Measurements from ENCODE around the gene BDH1. TPM values are rescaled to one million over a fixed set of nuclear protein-coding genes. Genes with fewer than 3 reads are reported as not detected.

Gene BDH1
- total RNA-seq, 1 experiment from 2014 or later: 57.6 TPM

DNA sequence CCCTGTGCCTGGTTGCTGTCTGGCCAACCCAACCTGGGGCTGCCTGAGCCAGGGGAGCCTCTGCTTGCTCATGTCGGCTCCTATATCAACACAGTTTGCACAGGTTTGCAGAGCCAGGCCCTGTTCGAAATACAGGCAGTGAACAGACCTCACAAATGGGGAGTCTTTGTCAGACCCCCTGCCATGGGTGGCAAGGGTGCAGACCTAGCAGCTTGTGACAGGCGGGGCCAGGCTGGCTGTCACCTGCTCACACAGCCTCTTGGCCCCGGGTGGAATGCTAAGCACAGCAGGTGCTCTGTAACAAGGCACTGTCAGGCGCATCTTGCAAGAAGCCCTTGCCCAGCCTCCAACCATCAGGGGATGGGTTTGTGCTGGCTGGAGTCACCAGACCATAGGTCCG is 47.3 kb downstream of the BDH1 start:
- Histone ChIP-seq H3K36me3 (ENCODE audit: insufficient read depth, low read length, poor library complexity, severe bottlenecking) (peaks cover 13% of the 10 kb centered on the region), H3K4me3 (ENCODE audit: low read depth, low read length, poor library complexity, severe bottlenecking) (no peak overlapping the region), H3K27ac (ENCODE audit: low read depth, low read length, poor library complexity, severe bottlenecking) (no peak overlapping the region), H3K9me3 (ENCODE audit: low read depth, low read length, poor library complexity, severe bottlenecking) (no peaks in the 10 kb centered on the region), H3K27me3 (replicated peaks; ENCODE audit: insufficient read depth, low read depth, low read length, poor library complexity) (no peaks in the 10 kb centered on the region), H3K4me1 (ENCODE audit: insufficient read depth, low read length, poor library complexity, severe bottlenecking) (peaks cover 18% of the 10 kb centered on the region)
- no peak for TF ChIP-seq EZH2 (IDR thresholded peaks at IDR 0.05; ENCODE audit: borderline replicate concordance, low read depth, low read length, poor library complexity, severe bottlenecking)
- TF ChIP-seq, protein P1, sequence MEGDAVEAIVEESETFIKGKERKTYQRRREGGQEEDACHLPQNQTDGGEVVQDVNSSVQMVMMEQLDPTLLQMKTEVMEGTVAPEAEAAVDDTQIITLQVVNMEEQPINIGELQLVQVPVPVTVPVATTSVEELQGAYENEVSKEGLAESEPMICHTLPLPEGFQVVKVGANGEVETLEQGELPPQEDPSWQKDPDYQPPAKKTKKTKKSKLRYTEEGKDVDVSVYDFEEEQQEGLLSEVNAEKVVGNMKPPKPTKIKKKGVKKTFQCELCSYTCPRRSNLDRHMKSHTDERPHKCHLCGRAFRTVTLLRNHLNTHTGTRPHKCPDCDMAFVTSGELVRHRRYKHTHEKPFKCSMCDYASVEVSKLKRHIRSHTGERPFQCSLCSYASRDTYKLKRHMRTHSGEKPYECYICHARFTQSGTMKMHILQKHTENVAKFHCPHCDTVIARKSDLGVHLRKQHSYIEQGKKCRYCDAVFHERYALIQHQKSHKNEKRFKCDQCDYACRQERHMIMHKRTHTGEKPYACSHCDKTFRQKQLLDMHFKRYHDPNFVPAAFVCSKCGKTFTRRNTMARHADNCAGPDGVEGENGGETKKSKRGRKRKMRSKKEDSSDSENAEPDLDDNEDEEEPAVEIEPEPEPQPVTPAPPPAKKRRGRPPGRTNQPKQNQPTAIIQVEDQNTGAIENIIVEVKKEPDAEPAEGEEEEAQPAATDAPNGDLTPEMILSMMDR (conservative IDR thresholded peaks at IDR 0.05; ENCODE audit: low read depth, low read length): no peak
- no TSS peak for BruUV-seq (replicated peaks)
- intact Hi-C loops (cut with micrococcal nuclease; ENCODE audit: unreplicated experiment): loop anchor here (10.0 kb wide), 1 partner anchor 534 kb away; no protein-coding TSS in a partner anchor
- POLR2A ChIA-PET (ENCODE audit: low non-redundant PET): no interaction called here
- no peak for DNase-seq (ENCODE audit: low spot score)
- CTCF ChIA-PET: no interaction called here

DNA sequence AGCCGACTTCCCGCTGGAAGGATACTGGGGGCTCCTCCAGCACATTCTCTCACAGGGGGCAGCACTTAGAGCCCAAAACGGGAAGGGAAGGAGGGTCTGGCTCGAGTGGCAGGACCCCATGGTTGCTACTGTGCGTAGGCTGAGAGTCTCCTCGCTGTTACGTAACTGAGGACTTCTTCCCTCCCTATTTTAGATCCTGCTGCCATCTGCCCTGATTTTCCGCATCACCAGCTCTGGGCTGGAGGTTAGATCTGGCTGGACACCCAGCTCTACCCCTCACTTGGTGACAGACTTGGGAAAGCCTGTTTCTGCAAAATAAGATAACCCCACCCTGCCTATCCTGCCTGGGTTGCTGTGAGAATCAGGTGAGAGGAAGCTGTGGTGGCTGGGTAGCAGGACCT is 47.7 kb downstream of the BDH1 start:
- peaks cover 9% of the 10 kb centered on the region for H3K36me3 ChIP-seq (ENCODE audit: insufficient read depth, low read length, poor library complexity, severe bottlenecking)
- no peaks in the 10 kb centered on the region for H3K27me3 ChIP-seq (replicated peaks; ENCODE audit: insufficient read depth, low read depth, low read length, poor library complexity)
- POLR2A ChIA-PET (ENCODE audit: low non-redundant PET): no interaction called here
- TF ChIP-seq, protein P1 (conservative IDR thresholded peaks at IDR 0.05; ENCODE audit: low read depth, low read length): no peak
- TF ChIP-seq EZH2 (IDR thresholded peaks at IDR 0.05; ENCODE audit: borderline replicate concordance, low read depth, low read length, poor library complexity, severe bottlenecking): no peak
- CTCF ChIA-PET: no interaction called here
- H3K4me3 ChIP-seq (ENCODE audit: low read depth, low read length, poor library complexity, severe bottlenecking): no peak overlapping the region
- H3K27ac ChIP-seq (ENCODE audit: low read depth, low read length, poor library complexity, severe bottlenecking): no peak overlapping the region
- peaks cover 18% of the 10 kb centered on the region for H3K4me1 ChIP-seq (ENCODE audit: insufficient read depth, low read length, poor library complexity, severe bottlenecking)
- DNase-seq (ENCODE audit: low spot score): no peak
- H3K9me3 ChIP-seq (ENCODE audit: low read depth, low read length, poor library complexity, severe bottlenecking): no peaks in the 10 kb centered on the region
- no TSS peak for BruUV-seq (replicated peaks)
- intact Hi-C loops (cut with micrococcal nuclease; ENCODE audit: unreplicated experiment): loop anchor here (10.0 kb wide), 1 partner anchor 533 kb away; no protein-coding TSS in a partner anchor

DNA sequence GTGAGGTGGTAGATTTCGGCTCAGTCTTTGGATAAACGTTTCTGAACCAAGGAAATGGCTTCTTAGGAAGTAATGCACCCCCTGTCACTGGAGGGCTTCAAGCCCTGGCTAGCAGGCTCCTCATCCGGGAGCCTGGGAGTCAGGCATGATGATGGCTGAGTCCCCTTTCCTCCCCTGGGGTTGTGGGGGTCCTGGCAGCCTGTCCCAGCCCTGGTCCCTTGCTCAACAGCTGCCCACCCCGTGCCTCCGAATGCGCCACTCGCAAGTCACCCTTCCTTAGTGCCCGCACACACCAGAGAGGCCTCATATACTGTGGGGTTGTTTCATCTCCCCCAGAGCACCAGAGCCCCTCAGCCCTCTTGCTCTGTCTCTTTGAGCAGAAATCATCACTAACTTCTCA is 48.2 kb downstream of the BDH1 start:
- intact Hi-C loops (cut with micrococcal nuclease; ENCODE audit: unreplicated experiment): loop anchor here (10.0 kb wide), 1 partner anchor 533 kb away; no protein-coding TSS in a partner anchor
- DNase-seq (ENCODE audit: low spot score): no peak
- H3K27me3 ChIP-seq (replicated peaks; ENCODE audit: insufficient read depth, low read depth, low read length, poor library complexity): no peaks in the 10 kb centered on the region
- no peak for TF ChIP-seq EZH2 (IDR thresholded peaks at IDR 0.05; ENCODE audit: borderline replicate concordance, low read depth, low read length, poor library complexity, severe bottlenecking)
- TF ChIP-seq, protein P1 (conservative IDR thresholded peaks at IDR 0.05; ENCODE audit: low read depth, low read length): no peak
- H3K4me1 ChIP-seq (ENCODE audit: insufficient read depth, low read length, poor library complexity, severe bottlenecking): peaks cover 18% of the 10 kb centered on the region
- no peaks in the 10 kb centered on the region for H3K9me3 ChIP-seq (ENCODE audit: low read depth, low read length, poor library complexity, severe bottlenecking)
- no TSS peak for BruUV-seq (replicated peaks)
- ChIA-PET CTCF (no interaction called here), POLR2A (ENCODE audit: low non-redundant PET) (no interaction called here)
- H3K36me3 ChIP-seq (ENCODE audit: insufficient read depth, low read length, poor library complexity, severe bottlenecking): peaks cover 9% of the 10 kb centered on the region
- H3K4me3 ChIP-seq (ENCODE audit: low read depth, low read length, poor library complexity, severe bottlenecking): no peak overlapping the region
- no peak overlapping the region for H3K27ac ChIP-seq (ENCODE audit: low read depth, low read length, poor library complexity, severe bottlenecking)

Measured in A673 (cell line).